UCSD-AML1 (cell line): Measurements from ENCODE around the gene ABLIM2.
"Not testable (repeated sequence)": the region's sequence is repeated elsewhere in the genome, so short reads cannot be mapped to it uniquely, and the experiment has no call there.

Experiments used
- DNase-seq: peaks from one replicate; lab custom pipeline; 2025; ENCODE audit not compliant: unreplicated experiment; lab: John Stamatoyannopoulos, UW

Gene ABLIM2

DNA sequence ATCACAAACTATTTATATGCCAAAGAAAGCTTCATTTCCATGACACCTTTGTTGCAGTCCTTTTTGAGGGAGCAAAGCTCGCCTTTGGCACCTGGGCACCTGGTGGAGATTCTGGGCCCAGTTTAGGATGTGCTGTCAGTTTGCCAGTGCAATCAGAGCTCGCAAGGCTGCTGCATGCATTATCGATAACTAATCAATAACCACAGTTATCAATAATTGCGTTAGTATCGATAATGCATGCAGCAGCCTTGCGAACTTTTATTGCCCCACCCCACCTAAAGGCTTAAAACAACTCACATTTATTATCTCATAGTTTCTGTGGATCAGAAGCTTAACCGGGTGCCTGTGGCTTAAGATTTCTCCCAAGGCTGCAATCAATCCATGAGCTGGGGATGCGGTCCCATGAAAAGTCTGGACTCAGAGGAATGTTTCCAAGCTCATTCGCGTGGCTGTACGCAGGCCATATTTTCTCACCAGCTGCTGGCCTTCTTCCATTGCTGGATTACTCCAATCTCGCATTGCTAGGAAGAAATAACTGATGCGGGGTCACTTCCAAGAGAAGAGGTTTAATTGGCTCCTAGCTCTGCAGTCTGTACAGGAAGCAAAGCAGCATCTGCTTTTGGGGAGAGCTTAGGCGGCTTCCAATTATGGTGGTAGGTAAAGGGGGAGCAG is 212.8 kb downstream of the ABLIM2 start:
- DNase-seq: no peak

DNA sequence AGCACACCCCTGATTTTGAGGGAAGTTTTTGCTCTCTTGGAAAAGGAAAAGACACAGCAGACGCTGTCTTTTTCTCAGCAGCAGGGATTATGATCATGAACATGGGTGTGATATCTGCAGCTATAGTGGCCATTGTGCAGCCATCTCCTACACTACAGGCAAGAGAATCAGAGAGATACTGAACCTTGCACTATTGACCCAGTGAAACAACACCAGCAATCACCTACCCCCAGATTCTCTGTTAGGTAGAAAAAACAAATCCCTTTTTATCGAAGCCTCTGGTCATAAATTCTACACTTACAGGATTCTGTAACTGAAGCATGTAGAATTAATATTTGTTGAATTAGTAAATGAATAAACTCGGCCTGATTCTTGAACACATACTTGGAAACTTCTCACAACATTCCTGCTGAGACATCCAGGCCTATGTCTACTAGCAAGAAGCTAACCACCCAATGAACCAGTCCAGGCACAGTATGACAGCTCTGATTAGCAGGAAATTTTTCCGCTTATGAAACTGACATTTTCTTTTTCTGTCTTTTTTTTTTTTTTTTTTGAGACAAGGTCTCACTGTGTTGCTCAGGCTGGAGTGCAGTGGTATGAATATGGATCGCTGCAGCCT is 213.9 kb downstream of the ABLIM2 start:
- no peak for DNase-seq

DNA sequence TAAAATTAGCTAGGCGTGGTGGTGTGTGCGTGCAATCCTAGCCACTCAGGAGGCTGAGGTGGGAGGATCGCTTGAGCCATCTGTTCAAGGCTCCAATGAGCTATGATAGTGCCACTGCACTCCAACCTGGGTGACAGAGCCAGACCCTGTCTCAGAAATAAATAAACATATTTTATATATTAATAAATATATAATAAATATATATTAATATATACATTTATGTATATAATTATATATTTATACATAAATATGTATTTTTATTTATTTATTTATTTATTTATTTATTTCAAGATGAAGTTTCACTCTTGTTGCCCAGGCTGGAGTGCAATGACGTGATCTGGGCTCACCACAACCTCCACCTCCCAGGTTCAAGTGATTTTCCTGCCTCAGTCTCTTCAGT is 214.9 kb downstream of the ABLIM2 start:
- DNase-seq: not testable (repeated sequence)

DNA sequence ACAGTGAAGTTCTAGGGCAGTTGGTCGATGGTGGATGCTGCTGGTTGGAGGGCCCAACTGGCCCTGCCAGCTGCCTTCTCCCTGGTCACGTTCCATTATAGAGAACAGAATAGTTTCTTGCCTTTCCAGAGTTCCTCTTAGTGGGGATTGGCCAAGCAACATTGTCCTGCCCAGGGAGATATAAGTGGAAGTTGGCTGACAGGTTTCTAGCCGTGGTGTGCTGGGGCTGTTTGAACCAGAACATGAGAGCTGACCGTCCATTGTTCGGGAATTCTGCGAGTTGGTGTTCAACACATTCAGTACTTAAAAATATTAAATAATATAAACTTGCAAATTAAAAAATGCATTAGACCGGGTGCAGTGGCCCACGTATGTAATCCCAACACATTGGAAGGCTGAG is 215.4 kb downstream of the ABLIM2 start:
- DNase-seq: no peak

DNA sequence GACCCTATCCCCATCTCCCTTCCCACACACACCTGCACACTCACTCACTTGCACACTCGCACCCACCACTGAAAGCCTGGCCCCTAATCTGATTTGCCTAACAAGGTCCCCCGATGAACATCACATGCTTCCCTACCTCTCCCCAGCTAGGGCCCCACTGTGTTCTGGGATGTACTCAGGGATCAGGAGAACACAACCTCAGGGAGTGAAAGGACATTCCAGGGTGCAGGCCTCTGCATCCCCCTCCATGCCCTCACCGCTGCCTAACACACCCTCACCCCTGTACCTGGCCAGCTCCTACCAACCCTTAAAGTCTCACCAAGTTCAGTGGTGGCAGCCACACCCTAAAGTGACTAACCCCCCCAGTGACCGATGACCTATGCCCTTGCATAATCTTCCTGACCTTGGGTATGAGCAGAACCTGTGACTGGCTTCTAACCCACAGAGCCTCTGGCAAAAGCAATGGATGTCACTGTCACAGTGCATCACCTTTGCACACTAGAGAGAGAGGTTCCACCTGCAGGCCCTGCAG is 216.6 kb downstream of the ABLIM2 start:
- DNase-seq: no peak

- DNase-seq: no peak
These were observed 217.3 kb downstream of the ABLIM2 start for GRCh38 chr4:7941111-7941964.

- peak; percentile 70 for DNase-seq
These were observed 219.1 kb downstream of the ABLIM2 start, which contains the start of gene AFAP1 for GRCh38 chr4:7939377-7940108. Gene AFAP1, minus strand, starts transcription at chr4:7939861. Its CDS starts 67,783 bp downstream, at chr4:7872078.

DNA sequence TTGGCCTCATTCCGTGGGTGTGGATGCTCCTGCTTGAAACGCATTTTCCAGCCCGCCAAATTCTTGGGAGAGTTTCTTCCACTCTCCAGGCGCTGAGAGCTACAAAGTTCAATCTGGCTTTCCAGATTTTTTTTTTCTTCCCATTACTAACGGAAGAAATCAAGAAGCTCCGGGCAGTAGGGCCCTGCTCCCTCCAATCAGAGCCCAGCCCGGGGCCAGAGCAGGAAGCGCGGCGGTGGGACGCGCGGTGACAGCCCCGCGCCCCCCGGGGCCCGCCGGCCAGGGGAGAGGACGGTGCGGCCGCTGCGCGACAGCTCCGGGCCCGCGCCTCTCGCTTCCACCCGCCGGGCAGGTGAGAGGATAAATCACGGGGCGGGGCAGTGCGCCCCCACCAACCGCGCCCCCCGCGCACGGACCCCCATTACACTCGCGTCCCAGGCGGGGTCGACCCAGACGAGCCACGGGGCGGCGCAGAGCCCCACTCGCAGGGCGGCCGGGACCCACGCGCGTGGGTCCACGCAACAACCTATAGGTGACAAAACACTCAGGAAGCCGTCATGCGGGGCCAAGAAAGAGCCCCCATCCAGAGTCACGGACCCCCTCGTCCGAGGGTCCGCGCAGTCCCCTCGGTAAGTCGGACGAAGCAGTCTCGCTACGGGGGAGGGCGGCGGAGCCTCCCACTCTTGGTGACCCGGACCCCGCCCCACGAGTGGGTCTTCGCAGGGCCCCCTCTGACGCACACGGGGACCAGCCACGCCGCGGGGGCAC is 219.8 kb downstream of the ABLIM2 start:
- DNase-seq: no peak

- DNase-seq: no peak
These were observed 220.4 kb downstream of the ABLIM2 start for GRCh38 chr4:7938266-7938608.

DNA sequence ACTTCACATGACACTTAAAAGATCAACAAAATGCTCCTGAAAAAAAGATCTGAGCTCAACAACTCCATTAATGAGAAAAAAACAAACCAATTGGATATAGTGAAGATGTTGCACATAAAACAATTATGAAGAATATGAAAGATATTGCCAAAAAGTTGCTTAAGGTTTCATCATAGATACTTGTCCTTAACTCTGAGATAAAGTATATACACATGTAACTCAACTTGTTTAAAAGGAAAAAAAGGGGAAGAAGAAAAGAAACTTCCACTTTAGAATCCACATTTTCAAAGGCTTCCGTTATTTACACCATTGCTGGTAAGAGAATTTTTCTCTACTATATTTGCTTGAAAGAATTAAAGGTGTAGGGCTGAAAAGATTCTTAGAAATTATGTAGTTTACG is 221.6 kb downstream of the ABLIM2 start:
- DNase-seq: no peak

- no peak for DNase-seq
These were observed 224.7 kb downstream of the ABLIM2 start for GRCh38 chr4:7933651-7934510.

DNA sequence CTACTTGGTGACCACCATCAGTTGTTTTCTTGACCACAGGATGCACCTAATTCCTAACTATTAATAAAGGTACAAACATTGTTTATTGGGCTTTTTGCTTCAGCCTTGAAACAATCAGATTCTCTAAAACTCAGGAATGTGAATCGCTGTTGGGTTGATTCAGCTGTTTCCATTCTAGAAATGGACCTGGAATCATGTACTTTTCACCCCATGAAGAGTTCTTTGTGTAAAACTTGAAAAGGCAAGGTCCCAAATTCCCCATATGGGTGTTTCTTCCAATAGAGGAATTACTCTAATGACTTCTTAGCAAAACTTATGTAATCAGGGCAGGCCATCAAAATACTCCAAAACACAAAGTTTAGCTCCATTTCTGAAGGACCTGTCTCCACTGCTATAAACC is 226.3 kb downstream of the ABLIM2 start:
- DNase-seq: no peak

- DNase-seq: no peak
These were observed 229.3 kb downstream of the ABLIM2 start for GRCh38 chr4:7929118-7929951.

- DNase-seq: no peak
These were observed 229.9 kb downstream of the ABLIM2 start for GRCh38 chr4:7928711-7929110.

DNA sequence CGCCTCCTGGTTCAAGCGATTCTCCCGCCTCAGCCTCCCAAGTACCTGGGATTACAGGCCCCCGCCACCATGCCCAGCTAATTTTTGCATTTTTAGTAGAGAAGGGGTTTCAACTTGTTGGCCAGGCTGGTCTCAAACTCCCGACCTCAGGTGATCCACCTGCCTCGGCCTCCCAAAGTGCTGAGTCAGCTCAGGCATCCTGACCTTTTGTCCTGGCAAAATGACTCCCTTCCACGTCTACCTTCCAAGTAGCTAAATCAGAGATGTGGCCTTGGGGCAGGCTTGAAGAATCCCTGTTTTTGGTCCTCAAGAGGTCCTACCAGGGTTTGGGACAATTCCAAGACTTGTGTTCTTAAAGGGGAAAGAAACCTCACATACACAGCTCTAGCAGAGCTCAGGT is 231.8 kb downstream of the ABLIM2 start:
- DNase-seq: no peak

GRCh38 chr4:7924570-7924969 is 234.0 kb downstream of the ABLIM2 start:
- DNase-seq: no peak

DNA sequence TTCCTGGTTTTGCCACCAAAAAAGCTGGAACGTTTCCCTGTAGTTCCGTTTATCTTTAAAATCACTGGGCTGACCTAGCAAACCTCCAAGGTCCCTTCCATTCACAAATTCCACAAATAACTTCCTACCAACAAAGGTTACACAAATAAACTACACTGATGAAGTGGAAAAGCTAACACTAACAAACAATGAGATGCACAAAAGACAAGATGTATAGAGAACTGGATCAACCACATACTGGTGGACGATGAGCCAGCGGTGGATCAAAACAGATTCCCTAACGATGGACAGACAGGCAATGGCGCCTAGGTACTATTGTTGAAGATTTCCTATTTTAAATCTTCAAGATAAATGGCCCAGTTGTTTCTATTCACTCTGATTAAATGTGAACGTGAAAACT is 234.4 kb downstream of the ABLIM2 start:
- DNase-seq: no peak

DNA sequence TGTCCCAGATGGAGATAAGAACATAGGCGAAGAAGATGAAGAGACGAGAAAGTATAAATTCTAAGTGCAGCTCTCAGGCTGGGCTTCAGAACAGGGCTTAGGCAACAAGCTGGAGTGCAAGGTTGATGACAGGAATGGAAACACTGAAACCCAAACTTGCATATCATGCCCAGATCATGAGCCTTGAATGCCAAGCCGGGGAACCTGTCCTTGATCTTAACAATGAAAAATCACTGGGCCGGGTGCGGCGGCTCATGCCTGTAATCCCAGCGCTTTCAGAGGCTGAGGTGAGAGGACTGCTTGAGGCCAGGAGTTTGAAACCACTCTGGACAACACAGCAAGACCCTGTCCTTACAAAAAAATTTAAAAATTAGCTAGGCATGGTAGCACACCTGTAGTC is 236.1 kb downstream of the ABLIM2 start:
- DNase-seq: no peak

DNA sequence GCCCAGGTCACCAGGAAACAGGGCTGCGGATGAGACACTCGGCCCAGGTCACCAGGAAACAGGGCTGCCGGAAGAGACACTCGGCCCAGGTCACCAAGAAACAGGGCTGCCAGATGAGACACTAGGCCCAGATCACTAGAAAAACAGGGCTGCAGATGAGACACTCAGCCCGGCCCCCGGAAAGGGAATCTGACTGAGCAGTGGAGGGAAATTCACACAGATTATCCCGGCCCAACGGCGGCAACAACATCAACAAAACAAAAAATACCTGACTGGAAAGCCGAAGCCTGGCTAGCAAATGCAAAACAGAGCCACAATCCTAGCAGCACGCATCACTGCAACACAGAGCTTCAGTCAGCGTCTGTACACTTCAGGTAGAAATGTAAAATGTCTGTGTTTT is 239.6 kb downstream of the ABLIM2 start:
- no peak for DNase-seq
